Liver (tissue), 9 donors: ENCODE results near the gene SLC4A8. TPM values are rescaled to one million over a fixed set of nuclear protein-coding genes. Genes with fewer than 3 reads are reported as not detected.

ENCODE experiments used
- DNase-seq: peaks from one replicate; pipeline ENCODE4 v3.0.0-alpha.2; 2017; ENCODE audit warnings: low spot score
- H3K27ac ChIP-seq, 2 donors: one replicate each; pipeline ENCODE4 v1.7.0; 2013; ENCODE audit warnings: inconsistent platforms in 2 of 2, low read length in 2 of 2, control low read depth in 1 of 2, low read depth in 1 of 2, mild to moderate bottlenecking in 1 of 2
- H3K27me3 ChIP-seq, 4 donors: one replicate each; pipeline versions ENCODE4 v1.6.1 to v1.7.0; 2013; ENCODE audit warnings: low read length in 3 of 4, inconsistent platforms in 1 of 4, mild to moderate bottlenecking in 1 of 4, moderate library complexity in 1 of 4; ENCODE audit not compliant: control insufficient read depth in 4 of 4, insufficient read depth in 4 of 4
- H3K36me3 ChIP-seq, 4 donors: one replicate each; pipeline versions ENCODE4 v1.6.1 to v1.7.0; 2013; ENCODE audit warnings: low read length in 3 of 4, mild to moderate bottlenecking in 3 of 4, low read depth in 1 of 4, moderate library complexity in 1 of 4; ENCODE audit not compliant: control insufficient read depth in 4 of 4, insufficient read depth in 3 of 4
- H3K4me1 ChIP-seq, 4 donors: one replicate each; pipeline versions ENCODE4 v1.6.1 to v1.7.0; 2013; ENCODE audit warnings: low read length in 3 of 4, mild to moderate bottlenecking in 3 of 4, moderate library complexity in 1 of 4; ENCODE audit not compliant: control insufficient read depth in 4 of 4, insufficient read depth in 4 of 4
- H3K4me3 ChIP-seq, 3 donors: one replicate each; pipeline versions ENCODE4 v1.6.1 to v1.7.0; 2013; ENCODE audit warnings: low read length in 3 of 3, control low read depth in 1 of 3, low read depth in 1 of 3, mild to moderate bottlenecking in 1 of 3
- H3K9ac ChIP-seq, 2 donors: one replicate each; pipeline ENCODE4 v1.7.0; 2013; ENCODE audit warnings: low read length in 2 of 2, mild to moderate bottlenecking in 2 of 2, moderate library complexity in 2 of 2, control low read depth in 1 of 2, low read depth in 1 of 2
- H3K9me3 ChIP-seq, 4 donors: one replicate each; pipeline versions ENCODE4 v1.6.1 to v1.7.0; 2013; ENCODE audit warnings: low read length in 3 of 4; ENCODE audit not compliant: control insufficient read depth in 4 of 4
- EGR1 ChIP-seq, 2 donors: IDR thresholded peaks; 2 replicates each; pipeline ENCODE4 v1.6.1; 2016 to 2018; ENCODE audit warnings: antibody characterized with exemption in 2 of 2, low read depth in 2 of 2
- FOXA1 ChIP-seq: IDR thresholded peaks from 2 replicates; pipeline ENCODE4 v1.6.1; 2016; ENCODE audit warnings: antibody characterized with exemption
- FOXA2 ChIP-seq: IDR thresholded peaks from 2 replicates; pipeline ENCODE4 v1.6.1; 2016; ENCODE audit warnings: antibody characterized with exemption
- GABPA ChIP-seq, 2 donors: IDR thresholded peaks in 1 of 2; conservative IDR thresholded peaks in 1 of 2; 2 replicates each; pipeline ENCODE4 v1.6.1; 2016; ENCODE audit warnings: antibody characterized with exemption in 2 of 2, mild to moderate bottlenecking in 1 of 2, moderate library complexity in 1 of 2
- HNF4A ChIP-seq, 2 donors: conservative IDR thresholded peaks; 2 replicates each; pipeline ENCODE4 v1.6.1; 2016; ENCODE audit warnings: antibody characterized with exemption in 2 of 2, mild to moderate bottlenecking in 2 of 2
- HNF4G ChIP-seq: IDR thresholded peaks from 2 replicates; pipeline ENCODE4 v1.6.1; 2016; ENCODE audit warnings: antibody characterized with exemption
- JUND ChIP-seq, 2 donors: IDR thresholded peaks; 2 replicates each; pipeline ENCODE4 v1.6.1; 2016; ENCODE audit warnings: antibody characterized with exemption in 2 of 2
- NR2F2 ChIP-seq: IDR thresholded peaks from 2 replicates; pipeline ENCODE4 v1.6.1; 2016; ENCODE audit warnings: antibody characterized with exemption
- RAD21 ChIP-seq, 2 donors: IDR thresholded peaks; 2 replicates each; pipeline ENCODE4 v1.6.1; 2016; ENCODE audit warnings: antibody characterized with exemption in 2 of 2, mild to moderate bottlenecking in 2 of 2
- REST ChIP-seq: IDR thresholded peaks from 2 replicates; pipeline ENCODE4 v1.6.1; 2016; ENCODE audit warnings: antibody characterized with exemption, mild to moderate bottlenecking
- RXRA ChIP-seq, 2 donors: IDR thresholded peaks; 2 replicates each; pipeline ENCODE4 v1.6.1; 2017 to 2018; ENCODE audit warnings: antibody characterized with exemption in 2 of 2, mild to moderate bottlenecking in 1 of 2
- SP1 ChIP-seq: IDR thresholded peaks from 2 replicates; pipeline ENCODE4 v1.6.1; 2018; ENCODE audit warnings: antibody characterized with exemption, mild to moderate bottlenecking
- TAF1 ChIP-seq: conservative IDR thresholded peaks from 2 replicates; pipeline ENCODE4 v1.6.1; 2016; ENCODE audit warnings: antibody characterized with exemption, mild to moderate bottlenecking
- YY1 ChIP-seq: IDR thresholded peaks from 2 replicates; pipeline ENCODE4 v1.6.1; 2016; ENCODE audit warnings: antibody characterized with exemption, mild to moderate bottlenecking
- WGBS: extraction: QIAGEN DNeasy Blood & Tissue Kit; methylation state at CpG from one replicate; pipeline ENCODE4 v1.1.7; 2013; 5-methylcytosine and 5-hydroxymethylcytosine counted together
- polyA plus RNA-seq, 2 donors: library from polyadenylated mRNA; stranded (reverse) in 1 of 2; unstranded in 1 of 2; fragments of 200-250 nt in 1 of 2; fragments of >200 nt in 1 of 2; fragmentation: Nextera tagmentation in 1 of 2; extraction: Ambion mirVana in 1 of 2; gene quantifications; one replicate each; pipeline versions ENCODE4 v1.2.1 to v1.2.3, GENCODE V29; 2013 to 2015
- total RNA-seq, 2 donors: library from RNA; depleted of rRNA; stranded (reverse); fragments of >200 nt; gene quantifications; one replicate each; pipeline ENCODE4 v1.2.3, GENCODE V29; 2014
- TF ChIP-seq, protein P1 (sequence below): IDR thresholded peaks from 2 replicates; pipeline ENCODE4 v1.6.1; 2016; ENCODE audit warnings: antibody characterized with exemption
- TF ChIP-seq, protein P2 (sequence below): fragments of 150-350 bp; IDR thresholded peaks from 2 replicates; pipeline ENCODE4 v1.5.1; 2017; ENCODE audit warnings: improper control_type of control experiment, low read depth, low read length; ENCODE audit not compliant: missing input control
- TF ChIP-seq, protein P3 (sequence below): IDR thresholded peaks from 2 replicates; pipeline ENCODE4 v1.6.1; 2016; ENCODE audit warnings: antibody characterized with exemption
- TF ChIP-seq, protein P4 (sequence below): IDR thresholded peaks from 2 replicates; pipeline ENCODE4 v1.6.1; 2016; ENCODE audit warnings: antibody characterized with exemption
- donor health status: healthy.
- donor health status: healthy.
- donor health status: healthy.
- donor health status: healthy.
- donor health status: healthy.

SLC4A8 gene
- total and polyA plus RNA-seq, 4 donors = 0.07 to 1.0 (median 0.75) TPM; not detected in 1

DNA sequence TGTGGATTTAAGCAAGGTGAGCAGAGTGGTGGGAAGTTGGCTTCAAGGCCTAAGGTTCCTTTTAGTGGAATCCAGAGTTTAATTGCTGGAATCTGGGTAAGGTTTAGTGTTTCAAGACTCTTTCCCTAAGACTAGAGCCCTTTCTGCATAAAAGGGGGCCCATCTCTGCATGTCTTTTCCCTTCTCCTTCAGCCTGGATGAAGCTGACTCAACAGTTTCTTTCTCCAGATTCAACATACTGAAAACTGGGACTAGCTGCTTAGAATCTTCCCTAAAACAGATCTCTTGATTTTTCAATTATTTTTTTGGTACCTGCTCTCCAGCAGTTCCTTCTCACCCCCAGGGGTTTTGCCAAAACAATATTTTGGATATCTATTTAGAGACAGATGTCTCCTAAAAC, 34.0 kb downstream of the SLC4A8 start:
- Histone ChIP-seq H3K4me1 (no peaks in the 10 kb centered on the region), H3K4me3 (no peak overlapping the region), H3K27ac (no peak overlapping the region), H3K36me3 (no peaks in the 10 kb centered on the region), H3K27me3 (no peaks in the 10 kb centered on the region), H3K9me3 (no peaks in the 10 kb centered on the region), H3K9ac (no peak overlapping the region)
- DNase-seq = no peak
- TF ChIP-seq GABPA (IDR thresholded peaks at IDR 0.05 in 1 of 2, conservative IDR thresholded peaks at IDR 0.05 in 1 of 2) (no peak), REST (no peak), JUND (IDR thresholded peaks at IDR 0.05) (no peak), EGR1 (IDR thresholded peaks at IDR 0.05; ENCODE audit: low read depth in 2 of 2) (no peak), TAF1 (no peak), HNF4A (conservative IDR thresholded peaks at IDR 0.05) (no peak), YY1 (no peak), HNF4G (no peak)
- TF ChIP-seq, protein P1, sequence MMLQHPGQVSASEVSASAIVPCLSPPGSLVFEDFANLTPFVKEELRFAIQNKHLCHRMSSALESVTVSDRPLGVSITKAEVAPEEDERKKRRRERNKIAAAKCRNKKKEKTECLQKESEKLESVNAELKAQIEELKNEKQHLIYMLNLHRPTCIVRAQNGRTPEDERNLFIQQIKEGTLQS = no peak

- WGBS = 47% methylated on average over 2 of the region's 2 CpGs
- no peaks in the 10 kb centered on the region for H3K4me1 ChIP-seq
- no peaks in the 10 kb centered on the region for H3K9me3 ChIP-seq
- no peaks in the 10 kb centered on the region for H3K36me3 ChIP-seq
- TF ChIP-seq REST (no peak), RAD21 (IDR thresholded peaks at IDR 0.05) (no peak), FOXA1 (no peak), GABPA (IDR thresholded peaks at IDR 0.05 in 1 of 2, conservative IDR thresholded peaks at IDR 0.05 in 1 of 2) (no peak), HNF4A (conservative IDR thresholded peaks at IDR 0.05) (no peak), FOXA2 (no peak), JUND (IDR thresholded peaks at IDR 0.05) (no peak), EGR1 (IDR thresholded peaks at IDR 0.05; ENCODE audit: low read depth in 2 of 2) (no peak), TAF1 (no peak), RXRA (IDR thresholded peaks at IDR 0.05) (no peak), NR2F2 (no peak), SP1 (no peak), YY1 (no peak), HNF4G (no peak)
- TF ChIP-seq, protein P2, sequence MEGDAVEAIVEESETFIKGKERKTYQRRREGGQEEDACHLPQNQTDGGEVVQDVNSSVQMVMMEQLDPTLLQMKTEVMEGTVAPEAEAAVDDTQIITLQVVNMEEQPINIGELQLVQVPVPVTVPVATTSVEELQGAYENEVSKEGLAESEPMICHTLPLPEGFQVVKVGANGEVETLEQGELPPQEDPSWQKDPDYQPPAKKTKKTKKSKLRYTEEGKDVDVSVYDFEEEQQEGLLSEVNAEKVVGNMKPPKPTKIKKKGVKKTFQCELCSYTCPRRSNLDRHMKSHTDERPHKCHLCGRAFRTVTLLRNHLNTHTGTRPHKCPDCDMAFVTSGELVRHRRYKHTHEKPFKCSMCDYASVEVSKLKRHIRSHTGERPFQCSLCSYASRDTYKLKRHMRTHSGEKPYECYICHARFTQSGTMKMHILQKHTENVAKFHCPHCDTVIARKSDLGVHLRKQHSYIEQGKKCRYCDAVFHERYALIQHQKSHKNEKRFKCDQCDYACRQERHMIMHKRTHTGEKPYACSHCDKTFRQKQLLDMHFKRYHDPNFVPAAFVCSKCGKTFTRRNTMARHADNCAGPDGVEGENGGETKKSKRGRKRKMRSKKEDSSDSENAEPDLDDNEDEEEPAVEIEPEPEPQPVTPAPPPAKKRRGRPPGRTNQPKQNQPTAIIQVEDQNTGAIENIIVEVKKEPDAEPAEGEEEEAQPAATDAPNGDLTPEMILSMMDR = no peak
- TF ChIP-seq, protein P3, sequence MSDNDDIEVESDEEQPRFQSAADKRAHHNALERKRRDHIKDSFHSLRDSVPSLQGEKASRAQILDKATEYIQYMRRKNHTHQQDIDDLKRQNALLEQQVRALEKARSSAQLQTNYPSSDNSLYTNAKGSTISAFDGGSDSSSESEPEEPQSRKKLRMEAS = no peak
- TF ChIP-seq, protein P4, sequence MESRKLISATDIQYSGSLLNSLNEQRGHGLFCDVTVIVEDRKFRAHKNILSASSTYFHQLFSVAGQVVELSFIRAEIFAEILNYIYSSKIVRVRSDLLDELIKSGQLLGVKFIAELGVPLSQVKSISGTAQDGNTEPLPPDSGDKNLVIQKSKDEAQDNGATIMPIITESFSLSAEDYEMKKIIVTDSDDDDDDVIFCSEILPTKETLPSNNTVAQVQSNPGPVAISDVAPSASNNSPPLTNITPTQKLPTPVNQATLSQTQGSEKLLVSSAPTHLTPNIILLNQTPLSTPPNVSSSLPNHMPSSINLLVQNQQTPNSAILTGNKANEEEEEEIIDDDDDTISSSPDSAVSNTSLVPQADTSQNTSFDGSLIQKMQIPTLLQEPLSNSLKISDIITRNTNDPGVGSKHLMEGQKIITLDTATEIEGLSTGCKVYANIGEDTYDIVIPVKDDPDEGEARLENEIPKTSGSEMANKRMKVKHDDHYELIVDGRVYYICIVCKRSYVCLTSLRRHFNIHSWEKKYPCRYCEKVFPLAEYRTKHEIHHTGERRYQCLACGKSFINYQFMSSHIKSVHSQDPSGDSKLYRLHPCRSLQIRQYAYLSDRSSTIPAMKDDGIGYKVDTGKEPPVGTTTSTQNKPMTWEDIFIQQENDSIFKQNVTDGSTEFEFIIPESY = no peak
- TF ChIP-seq, protein P1 = no peak
- no peak for DNase-seq
- no peak overlapping the region for H3K4me3 ChIP-seq
- H3K27ac ChIP-seq = no peak overlapping the region
- no peak overlapping the region for H3K9ac ChIP-seq
- no peaks in the 10 kb centered on the region for H3K27me3 ChIP-seq
Measured at GRCh38 chr12:51460519-51460918, 35.9 kb downstream of the SLC4A8 start.
